Astrocyte (in vitro differentiated cells and primary cell): Measurements from ENCODE around the gene CTCFL. TPM values are rescaled to one million over a fixed set of nuclear protein-coding genes. Genes with fewer than 3 reads are reported as not detected.

Source experiments
- DNase-seq: peaks from one replicate; pipeline ENCODE4 v3.0.0-alpha.2; 2010; ENCODE audit warnings: low read depth
- FAIRE-seq: peaks from 2 replicates; lab custom pipeline; 2011; peaks lifted over from hg19 to GRCh38; lab: Jason Lieb, UNC
- H2AFZ ChIP-seq: 2 replicates; pipeline ENCODE4 v1.6.0; 2012; ENCODE audit warnings: low read depth, low read length, inconsistent platforms
- H3K27ac ChIP-seq: 2 replicates; pipeline ENCODE4 v1.5.1; 2011; ENCODE audit warnings: low read depth, low read length, inconsistent platforms
- H3K27me3 ChIP-seq: 2 replicates; pipeline ENCODE4 v1.6.0; 2011; ENCODE audit warnings: low read length, inconsistent platforms; ENCODE audit not compliant: insufficient read depth
- H3K36me3 ChIP-seq: 2 replicates; pipeline ENCODE4 v1.5.1; 2011; ENCODE audit warnings: low read length, inconsistent platforms; ENCODE audit not compliant: insufficient read depth
- H3K4me1 ChIP-seq: 2 replicates; pipeline ENCODE4 v1.5.1; 2011; ENCODE audit warnings: low read length, inconsistent platforms; ENCODE audit not compliant: insufficient read depth
- H3K4me2 ChIP-seq: 2 replicates; pipeline ENCODE4 v1.6.0; 2012; ENCODE audit warnings: low read length, inconsistent platforms
- H3K4me3 ChIP-seq: 2 replicates; pipeline ENCODE4 v1.5.1; 2011; ENCODE audit warnings: low read depth, mild to moderate bottlenecking, low read length, inconsistent platforms; ENCODE audit not compliant: insufficient read depth
- H3K79me2 ChIP-seq: 2 replicates; pipeline ENCODE4 v1.6.0; 2012; ENCODE audit warnings: mild to moderate bottlenecking, low read length, inconsistent platforms; ENCODE audit not compliant: insufficient read depth
- H3K9ac ChIP-seq: 2 replicates; pipeline ENCODE4 v1.6.0; 2012; ENCODE audit warnings: mild to moderate bottlenecking, low read length, inconsistent platforms
- H3K9me3 ChIP-seq: 2 replicates; pipeline ENCODE4 v1.5.1; 2012; ENCODE audit warnings: low read depth, mild to moderate bottlenecking, low read length, inconsistent platforms; ENCODE audit not compliant: insufficient read depth
- H4K20me1 ChIP-seq: 2 replicates; pipeline ENCODE4 v1.6.0; 2012; ENCODE audit warnings: low read length, inconsistent platforms; ENCODE audit not compliant: insufficient read depth
- H3K27ac Mint-ChIP-seq: one replicate; pipeline ENCODE4 v1.8.0; 2021; ENCODE audit warnings: mild to moderate bottlenecking, mixed read lengths; ENCODE audit not compliant: unreplicated experiment
- H3K27me3 Mint-ChIP-seq: one replicate; pipeline ENCODE4 v1.8.0; 2021; ENCODE audit warnings: low read depth, mixed read lengths; ENCODE audit not compliant: unreplicated experiment
- H3K36me3 Mint-ChIP-seq: one replicate; pipeline ENCODE4 v1.8.0; 2021; ENCODE audit warnings: low read depth, mixed read lengths; ENCODE audit not compliant: unreplicated experiment
- H3K4me1 Mint-ChIP-seq: one replicate; pipeline ENCODE4 v1.8.0; 2021; ENCODE audit warnings: low read depth, mixed read lengths; ENCODE audit not compliant: unreplicated experiment
- H3K4me3 Mint-ChIP-seq: one replicate; pipeline ENCODE4 v1.8.0; 2021; ENCODE audit warnings: mild to moderate bottlenecking, moderate library complexity, mixed read lengths; ENCODE audit not compliant: unreplicated experiment
- H3K9me3 Mint-ChIP-seq: one replicate; pipeline ENCODE4 v1.8.0; 2021; ENCODE audit warnings: mild to moderate bottlenecking, mixed read lengths; ENCODE audit not compliant: unreplicated experiment
- EZH2 ChIP-seq: IDR thresholded peaks from 2 replicates; pipeline ENCODE4 v1.6.1; 2012; ENCODE audit warnings: mild to moderate bottlenecking, low read length, inconsistent platforms; ENCODE audit not compliant: insufficient read depth
- total RNA-seq: library from RNA; stranded (reverse); gene quantifications from 2 replicates; pipeline ENCODE4 v1.2.1, GENCODE V29; 2021
- TF ChIP-seq, protein P1 (sequence below): IDR thresholded peaks from 2 replicates; pipeline ENCODE4 v1.5.1; 2011; ENCODE audit warnings: low read depth, mild to moderate bottlenecking, inconsistent platforms, low read length, moderate library complexity; ENCODE audit not compliant: insufficient read depth

The CTCFL gene
- total RNA-seq, 1 donor from 2014 or later: not detected

DNA sequence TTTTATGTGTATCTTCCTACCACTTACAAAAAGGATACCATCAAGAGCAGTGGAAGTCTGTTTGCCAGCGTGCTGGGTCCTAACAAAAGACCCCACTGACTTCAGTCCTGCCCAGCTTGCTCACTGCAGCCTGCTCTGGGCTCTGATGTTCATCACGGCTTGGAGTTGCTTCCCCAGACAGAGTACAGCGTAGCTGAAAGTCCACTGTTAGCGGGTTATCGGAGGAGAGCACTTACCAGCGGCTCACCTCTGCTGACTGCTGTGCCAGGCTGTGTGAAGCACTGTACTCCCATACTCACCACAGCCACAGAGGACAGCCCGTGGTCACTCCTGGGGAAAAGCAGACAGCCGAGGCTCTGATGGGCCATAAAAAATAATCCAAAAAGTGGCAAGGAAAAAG is 40.2 kb downstream of the CTCFL start:
- H3K9ac ChIP-seq: no peak overlapping the region
- H3K36me3 ChIP-seq: no peaks in the 10 kb centered on the region
- peaks cover 6% of the 10 kb centered on the region for H3K27me3 ChIP-seq
- no peaks in the 10 kb centered on the region for H3K36me3 Mint-ChIP-seq
- H3K9me3 ChIP-seq: no peaks in the 10 kb centered on the region
- H3K4me3 ChIP-seq: no peak overlapping the region
- TF ChIP-seq, protein P1, sequence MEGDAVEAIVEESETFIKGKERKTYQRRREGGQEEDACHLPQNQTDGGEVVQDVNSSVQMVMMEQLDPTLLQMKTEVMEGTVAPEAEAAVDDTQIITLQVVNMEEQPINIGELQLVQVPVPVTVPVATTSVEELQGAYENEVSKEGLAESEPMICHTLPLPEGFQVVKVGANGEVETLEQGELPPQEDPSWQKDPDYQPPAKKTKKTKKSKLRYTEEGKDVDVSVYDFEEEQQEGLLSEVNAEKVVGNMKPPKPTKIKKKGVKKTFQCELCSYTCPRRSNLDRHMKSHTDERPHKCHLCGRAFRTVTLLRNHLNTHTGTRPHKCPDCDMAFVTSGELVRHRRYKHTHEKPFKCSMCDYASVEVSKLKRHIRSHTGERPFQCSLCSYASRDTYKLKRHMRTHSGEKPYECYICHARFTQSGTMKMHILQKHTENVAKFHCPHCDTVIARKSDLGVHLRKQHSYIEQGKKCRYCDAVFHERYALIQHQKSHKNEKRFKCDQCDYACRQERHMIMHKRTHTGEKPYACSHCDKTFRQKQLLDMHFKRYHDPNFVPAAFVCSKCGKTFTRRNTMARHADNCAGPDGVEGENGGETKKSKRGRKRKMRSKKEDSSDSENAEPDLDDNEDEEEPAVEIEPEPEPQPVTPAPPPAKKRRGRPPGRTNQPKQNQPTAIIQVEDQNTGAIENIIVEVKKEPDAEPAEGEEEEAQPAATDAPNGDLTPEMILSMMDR: no peak
- no peak for TF ChIP-seq EZH2
- no peak for DNase-seq
- no peaks in the 10 kb centered on the region for H4K20me1 ChIP-seq
- peaks cover 4% of the 10 kb centered on the region for H3K27me3 Mint-ChIP-seq
- no peak overlapping the region for H2AFZ ChIP-seq
- H3K27ac ChIP-seq: no peak overlapping the region
- H3K4me3 Mint-ChIP-seq: no peak overlapping the region
- H3K27ac Mint-ChIP-seq: no peak overlapping the region
- H3K4me2 ChIP-seq: no peak overlapping the region
- H3K9me3 Mint-ChIP-seq: no peaks in the 10 kb centered on the region
- FAIRE-seq: no peak
- H3K4me1 Mint-ChIP-seq: no peaks in the 10 kb centered on the region
- no peaks in the 10 kb centered on the region for H3K4me1 ChIP-seq
- no peaks in the 10 kb centered on the region for H3K79me2 ChIP-seq

DNA sequence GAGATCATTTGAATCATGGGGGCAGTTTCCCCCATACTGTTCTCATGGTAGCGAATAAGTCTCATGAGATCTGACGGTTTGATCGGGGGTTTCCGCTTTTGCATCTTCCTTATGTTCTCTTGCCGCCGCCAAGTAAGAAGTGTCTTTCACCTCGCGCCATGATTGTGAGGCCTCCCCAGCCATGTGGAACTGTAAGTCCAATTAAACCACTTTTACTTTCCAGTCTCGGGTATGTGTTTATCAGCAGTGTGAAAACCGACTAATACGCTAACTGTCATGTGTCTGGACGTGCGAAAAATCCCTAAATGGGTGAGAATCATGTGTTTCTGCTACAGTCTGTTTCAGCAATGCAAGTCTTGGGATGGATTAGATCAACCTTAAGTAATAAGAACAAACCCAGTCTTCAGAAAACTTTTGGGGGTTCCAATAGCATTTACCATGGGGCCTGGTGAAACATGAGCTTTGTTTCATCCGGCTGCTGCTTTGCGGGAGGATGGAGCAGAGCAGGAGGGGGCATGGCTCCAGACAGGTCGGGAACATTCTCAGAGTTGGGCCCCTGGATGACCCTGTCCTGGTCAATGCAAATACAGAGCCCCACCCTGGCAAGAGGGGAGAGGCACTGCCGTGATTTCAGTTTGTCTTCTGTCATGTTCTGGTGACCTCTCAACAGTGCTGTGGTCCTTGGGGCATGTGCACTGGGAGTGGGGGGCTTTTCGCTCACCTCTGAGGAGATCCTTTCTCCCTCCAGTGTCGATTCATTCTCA is 41.5 kb downstream of the CTCFL start:
- Histone ChIP-seq H4K20me1 (no peaks in the 10 kb centered on the region), H3K27me3 (peaks cover 6% of the 10 kb centered on the region), H3K9me3 (no peaks in the 10 kb centered on the region), H3K27ac (no peak overlapping the region), H3K36me3 (no peaks in the 10 kb centered on the region), H3K4me1 (no peaks in the 10 kb centered on the region), H3K4me2 (no peak overlapping the region), H3K4me3 (no peak overlapping the region), H2AFZ (no peak overlapping the region), H3K9ac (no peak overlapping the region), H3K79me2 (no peaks in the 10 kb centered on the region)
- no peaks in the 10 kb centered on the region for H3K4me1 Mint-ChIP-seq
- H3K27ac Mint-ChIP-seq: no peak overlapping the region
- TF ChIP-seq, protein P1: no peak
- H3K36me3 Mint-ChIP-seq: no peaks in the 10 kb centered on the region
- FAIRE-seq (no peak), DNase-seq (no peak)
- no peak overlapping the region for H3K4me3 Mint-ChIP-seq
- H3K27me3 Mint-ChIP-seq: peaks cover 4% of the 10 kb centered on the region
- no peaks in the 10 kb centered on the region for H3K9me3 Mint-ChIP-seq

DNA sequence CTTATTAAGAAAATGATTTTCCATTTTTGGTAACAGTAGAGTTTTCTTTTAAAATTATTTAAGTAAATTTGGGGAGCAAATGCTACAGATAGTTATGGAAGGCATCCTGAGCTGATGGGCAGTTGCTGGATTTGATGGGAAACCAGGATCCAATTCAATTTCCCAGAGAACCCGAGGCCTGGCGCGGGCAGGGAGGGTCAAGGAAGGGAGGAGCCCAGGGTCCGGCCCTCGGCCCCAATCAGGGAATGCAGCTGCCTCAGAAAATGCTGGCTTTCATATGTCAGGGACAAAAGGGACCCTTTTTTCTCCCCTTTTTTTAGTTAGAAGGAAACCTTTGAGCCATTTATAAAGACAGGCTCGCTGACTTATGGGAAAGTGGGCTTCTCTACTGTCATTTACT is 42.1 kb downstream of the CTCFL start:
- Histone ChIP-seq H3K27me3 (peaks cover 7% of the 10 kb centered on the region), H3K4me1 (no peaks in the 10 kb centered on the region), H4K20me1 (no peaks in the 10 kb centered on the region), H2AFZ (no peak overlapping the region), H3K36me3 (no peaks in the 10 kb centered on the region), H3K4me2 (no peak overlapping the region), H3K9ac (no peak overlapping the region), H3K79me2 (no peaks in the 10 kb centered on the region), H3K4me3 (no peak overlapping the region), H3K27ac (no peak overlapping the region), H3K9me3 (no peaks in the 10 kb centered on the region)
- FAIRE-seq (no peak), DNase-seq (no peak)
- Mint-ChIP-seq H3K4me3 (no peak overlapping the region), H3K27me3 (peaks cover 7% of the 10 kb centered on the region), H3K27ac (no peak overlapping the region), H3K4me1 (no peaks in the 10 kb centered on the region), H3K9me3 (no peaks in the 10 kb centered on the region), H3K36me3 (no peaks in the 10 kb centered on the region)
- TF ChIP-seq, protein P1: no peak
- no peak for TF ChIP-seq EZH2
